DOHH2 (cell line): Measurements from ENCODE around the gene SNF8.

Experiments
- H3F3A ChIP-seq: fragments of 200-600 bp; sonication (generic), shearing (Covaris generic); 2 replicates; pipeline ENCODE4 v1.6.0; 2016; ENCODE audit warnings: antibody characterized with exemption, mild to moderate bottlenecking; ENCODE audit not compliant: control insufficient read depth, insufficient read depth
- H3K27ac ChIP-seq: fragments of 200-600 bp; sonication (generic); 2 replicates; pipeline ENCODE4 v1.5.1; 2014; ENCODE audit warnings: low read depth, mild to moderate bottlenecking, low read length, moderate library complexity
- H3K27me3 ChIP-seq: fragments of 200-600 bp; sonication (generic); 2 replicates; pipeline ENCODE4 v1.6.1; 2014; ENCODE audit warnings: mild to moderate bottlenecking, low read length, mixed read lengths; ENCODE audit not compliant: control insufficient read depth
- H3K36me3 ChIP-seq: fragments of 200-600 bp; sonication (generic); 2 replicates; pipeline ENCODE4 v1.6.1; 2014; ENCODE audit warnings: mild to moderate bottlenecking, low read length, moderate library complexity, mixed read lengths; ENCODE audit not compliant: control insufficient read depth
- H3K4me1 ChIP-seq: fragments of 200-600 bp; sonication (generic); 2 replicates; pipeline ENCODE4 v1.6.1; 2014; ENCODE audit warnings: mild to moderate bottlenecking, low read length, mixed read lengths; ENCODE audit not compliant: control insufficient read depth
- H3K4me2 ChIP-seq: fragments of 200-600 bp; sonication (generic); 2 replicates; pipeline ENCODE4 v1.6.0; 2014; ENCODE audit warnings: mild to moderate bottlenecking, low read length, moderate library complexity
- H3K4me3 ChIP-seq: fragments of 200-600 bp; sonication (generic); 2 replicates; pipeline ENCODE4 v1.5.1; 2014; ENCODE audit warnings: mild to moderate bottlenecking, low read length, mixed read lengths
- H3K79me2 ChIP-seq: fragments of 200-600 bp; sonication (generic); 2 replicates; pipeline ENCODE4 v1.6.1; 2014; ENCODE audit warnings: mild to moderate bottlenecking, low read length, mixed read lengths; ENCODE audit not compliant: control insufficient read depth
- H3K9me2 ChIP-seq: fragments of 200-600 bp; sonication (generic); replicated peaks from 2 replicates; pipeline ENCODE4 v1.6.1; 2014; ENCODE audit warnings: mild to moderate bottlenecking, low read length, mixed read lengths; ENCODE audit not compliant: control insufficient read depth
- H3K9me3 ChIP-seq: fragments of 200-600 bp; sonication (generic); 2 replicates; pipeline ENCODE4 v1.6.1; 2014; ENCODE audit warnings: antibody characterized with exemption, low read length, mixed read lengths; ENCODE audit not compliant: control insufficient read depth, insufficient read depth
- H4K20me1 ChIP-seq: fragments of 200-600 bp; sonication (generic); 2 replicates; pipeline ENCODE4 v1.6.0; 2014; ENCODE audit warnings: low read depth, mild to moderate bottlenecking, antibody characterized with exemption, low read length, moderate library complexity; ENCODE audit not compliant: control insufficient read depth, insufficient read depth
- EZH2phosphoT487 ChIP-seq: fragments of 200-600 bp; sonication (generic); IDR thresholded peaks from 2 replicates; pipeline ENCODE4 v1.6.1; 2017; ENCODE audit warnings: borderline replicate concordance, mild to moderate bottlenecking, antibody characterized with exemption, low read length, moderate library complexity, mixed read lengths
- TF ChIP-seq, protein P1 (sequence below): fragments of 200-600 bp; sonication (generic); IDR thresholded peaks from one replicate; pipeline ENCODE4 v1.5.1; 2014; ENCODE audit warnings: antibody characterized with exemption, mild to moderate bottlenecking, low read depth, low read length; ENCODE audit not compliant: poor library complexity, severe bottlenecking

SNF8 gene

DNA sequence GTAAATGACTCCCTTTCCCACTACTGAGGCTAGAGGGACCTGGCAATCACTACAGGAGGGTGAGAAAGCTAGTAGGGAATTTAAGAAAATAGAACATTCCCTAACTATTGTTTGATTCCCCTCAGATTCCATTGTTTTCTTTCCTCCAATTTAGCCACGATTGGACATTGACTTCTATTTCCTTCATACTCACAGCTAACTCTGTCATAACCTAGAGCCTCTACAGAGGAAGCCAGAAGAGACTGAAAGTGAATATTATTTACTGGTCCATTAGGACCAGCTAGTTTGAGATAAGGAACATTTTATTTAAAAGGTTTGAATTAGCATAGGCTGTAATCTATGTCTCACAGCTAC, 14.9 kb downstream of the SNF8 start:
- Histone ChIP-seq H3K9me2 (no peaks in the 10 kb centered on the region), H3K4me1 (no peaks in the 10 kb centered on the region), H3K36me3 (peaks cover 94% of the 10 kb centered on the region), H3K27me3 (no peaks in the 10 kb centered on the region), H3K9me3 (no peaks in the 10 kb centered on the region), H4K20me1 (no peaks in the 10 kb centered on the region), H3K27ac (no peak overlapping the region), H3F3A (peaks cover 15% of the 10 kb centered on the region), H3K79me2 (no peaks in the 10 kb centered on the region), H3K4me2 (no peak overlapping the region), H3K4me3 (no peak overlapping the region)
- TF ChIP-seq EZH2phosphoT487, result no peak
- TF ChIP-seq, protein P1, sequence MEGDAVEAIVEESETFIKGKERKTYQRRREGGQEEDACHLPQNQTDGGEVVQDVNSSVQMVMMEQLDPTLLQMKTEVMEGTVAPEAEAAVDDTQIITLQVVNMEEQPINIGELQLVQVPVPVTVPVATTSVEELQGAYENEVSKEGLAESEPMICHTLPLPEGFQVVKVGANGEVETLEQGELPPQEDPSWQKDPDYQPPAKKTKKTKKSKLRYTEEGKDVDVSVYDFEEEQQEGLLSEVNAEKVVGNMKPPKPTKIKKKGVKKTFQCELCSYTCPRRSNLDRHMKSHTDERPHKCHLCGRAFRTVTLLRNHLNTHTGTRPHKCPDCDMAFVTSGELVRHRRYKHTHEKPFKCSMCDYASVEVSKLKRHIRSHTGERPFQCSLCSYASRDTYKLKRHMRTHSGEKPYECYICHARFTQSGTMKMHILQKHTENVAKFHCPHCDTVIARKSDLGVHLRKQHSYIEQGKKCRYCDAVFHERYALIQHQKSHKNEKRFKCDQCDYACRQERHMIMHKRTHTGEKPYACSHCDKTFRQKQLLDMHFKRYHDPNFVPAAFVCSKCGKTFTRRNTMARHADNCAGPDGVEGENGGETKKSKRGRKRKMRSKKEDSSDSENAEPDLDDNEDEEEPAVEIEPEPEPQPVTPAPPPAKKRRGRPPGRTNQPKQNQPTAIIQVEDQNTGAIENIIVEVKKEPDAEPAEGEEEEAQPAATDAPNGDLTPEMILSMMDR, result no peak

DNA sequence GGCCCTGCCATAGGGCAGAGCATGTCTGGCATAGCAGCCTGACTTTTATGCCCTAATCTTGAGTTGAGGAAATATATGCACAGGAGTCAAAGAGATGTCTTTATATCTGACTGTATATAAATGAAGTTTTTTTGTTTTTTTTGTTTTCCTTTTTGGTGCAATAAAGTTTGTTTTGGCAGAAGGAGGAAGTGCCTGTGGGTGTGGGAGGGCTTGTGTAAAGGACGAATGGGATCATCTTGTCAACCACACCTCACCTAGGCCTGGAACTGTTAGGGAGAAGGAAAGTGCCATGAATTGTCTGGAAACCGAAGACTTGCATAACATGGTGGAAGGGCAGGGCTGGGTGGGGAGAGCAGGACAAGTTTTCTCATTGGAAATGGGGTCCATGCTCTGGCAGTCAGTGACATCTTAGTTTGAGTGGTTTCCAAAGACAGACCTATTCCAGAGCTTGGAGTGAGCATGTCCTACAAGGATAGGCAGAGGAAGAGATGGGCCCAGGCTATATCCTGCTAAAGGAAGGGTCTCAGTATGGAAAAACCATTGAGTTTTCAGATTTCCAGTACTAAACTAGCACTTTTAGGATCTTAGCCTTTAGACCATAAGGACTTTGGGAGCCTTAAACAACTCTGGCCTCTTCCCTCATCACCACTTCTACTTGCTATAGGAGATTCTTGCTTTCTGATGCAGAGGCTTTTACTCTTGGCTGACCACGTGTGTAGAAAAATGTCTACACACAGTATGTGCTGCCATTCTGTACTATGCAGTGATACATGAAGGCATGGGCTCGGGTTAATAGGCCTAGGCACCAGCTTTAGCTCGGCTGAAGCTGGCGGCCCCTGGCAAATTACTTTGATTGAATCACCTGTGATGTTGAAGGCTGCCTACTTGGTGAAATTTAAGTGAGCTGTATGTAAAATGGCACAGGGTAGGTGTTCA, 15.5 kb downstream of the SNF8 start:
- Histone ChIP-seq H4K20me1 (no peaks in the 10 kb centered on the region), H3K4me3 (no peak overlapping the region), H3K27me3 (no peaks in the 10 kb centered on the region), H3K4me1 (no peaks in the 10 kb centered on the region), H3K27ac (no peak overlapping the region), H3K4me2 (no peak overlapping the region), H3K9me2 (no peaks in the 10 kb centered on the region), H3K9me3 (no peaks in the 10 kb centered on the region), H3F3A (peaks cover 15% of the 10 kb centered on the region), H3K79me2 (no peaks in the 10 kb centered on the region), H3K36me3 (peaks cover 93% of the 10 kb centered on the region)
- TF ChIP-seq, protein P1, result no peak
- no peak for TF ChIP-seq EZH2phosphoT487

DNA sequence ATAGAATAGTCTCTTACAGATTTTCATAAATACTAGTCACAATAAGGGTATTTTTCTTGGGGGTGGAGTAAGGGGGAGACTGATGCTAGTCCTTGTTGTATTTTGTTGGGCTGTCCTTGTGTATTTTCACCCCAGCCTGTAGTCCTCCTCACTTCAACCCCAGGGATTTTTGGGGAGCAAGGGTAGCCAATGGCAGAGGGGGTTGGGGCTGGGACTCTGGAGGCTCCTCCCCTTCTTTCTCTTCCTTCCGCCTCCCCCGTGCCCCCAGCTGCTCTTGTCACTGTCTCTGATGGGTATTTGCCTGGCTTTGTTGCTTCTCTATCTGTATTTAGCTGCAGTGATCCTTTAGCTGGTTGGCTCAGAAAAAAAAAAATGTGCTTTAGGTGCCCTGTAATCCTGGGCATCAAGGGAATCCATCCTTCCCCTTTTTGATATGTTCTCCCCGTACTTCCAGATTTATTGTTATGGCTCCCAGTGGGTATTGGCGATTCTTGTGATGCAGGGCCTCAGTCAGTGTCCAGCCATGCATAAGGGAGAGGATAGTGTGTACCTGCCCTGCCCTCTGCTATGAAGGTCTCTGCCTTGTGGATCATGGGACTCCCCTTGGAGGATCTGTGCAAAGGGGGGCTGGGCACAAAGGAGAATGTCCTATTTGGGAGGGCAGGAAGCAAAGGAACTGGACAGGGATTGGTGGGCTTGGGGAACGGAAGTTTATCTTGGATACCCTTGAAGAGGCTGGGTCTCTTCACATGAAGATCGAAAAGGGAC, 16.5 kb downstream of the SNF8 start:
- H3F3A ChIP-seq, result peaks cover 15% of the 10 kb centered on the region
- H3K79me2 ChIP-seq, result no peaks in the 10 kb centered on the region
- H3K36me3 ChIP-seq, result peaks cover 91% of the 10 kb centered on the region
- no peaks in the 10 kb centered on the region for H3K9me2 ChIP-seq
- H3K27me3 ChIP-seq, result no peaks in the 10 kb centered on the region
- H3K4me3 ChIP-seq, result no peak overlapping the region
- no peak overlapping the region for H3K27ac ChIP-seq
- TF ChIP-seq, protein P1, result no peak
- no peak for TF ChIP-seq EZH2phosphoT487
- no peak overlapping the region for H3K4me2 ChIP-seq
- H4K20me1 ChIP-seq, result no peaks in the 10 kb centered on the region
- no peaks in the 10 kb centered on the region for H3K9me3 ChIP-seq
- H3K4me1 ChIP-seq, result no peaks in the 10 kb centered on the region
